ENCODE measurements around the gene VPS13C.

VPS13C gene

GRCh38 chr15:61936528-61937195 is 123.6 kb downstream of the VPS13C start:
- DNase-seq, result no peak

DNA sequence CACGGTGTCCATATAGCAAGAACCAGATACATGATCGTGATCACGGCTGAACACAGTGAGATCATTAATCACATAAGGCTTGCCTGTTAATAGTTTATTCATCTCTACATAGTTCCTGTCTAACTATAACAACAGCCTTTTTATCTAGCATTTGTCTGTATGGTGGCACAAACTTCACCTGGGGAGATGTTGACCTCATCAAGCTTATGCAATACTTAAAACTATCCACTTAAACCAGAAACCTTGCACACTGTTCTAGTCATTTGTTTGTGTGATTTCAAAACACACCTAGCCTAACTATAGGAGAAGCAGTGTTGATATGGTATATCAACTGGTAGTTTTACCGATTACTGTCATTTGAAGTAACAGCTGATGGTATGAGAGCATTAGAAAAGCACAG is 124.8 kb downstream of the VPS13C start:
- no peak for DNase-seq

- DNase-seq, result no peak
Measured at GRCh38 chr15:61929452-61929851, 130.8 kb downstream of the VPS13C start.

GRCh38 chr15:61923173-61923572 is 137.1 kb downstream of the VPS13C start:
- no peak for DNase-seq

DNA sequence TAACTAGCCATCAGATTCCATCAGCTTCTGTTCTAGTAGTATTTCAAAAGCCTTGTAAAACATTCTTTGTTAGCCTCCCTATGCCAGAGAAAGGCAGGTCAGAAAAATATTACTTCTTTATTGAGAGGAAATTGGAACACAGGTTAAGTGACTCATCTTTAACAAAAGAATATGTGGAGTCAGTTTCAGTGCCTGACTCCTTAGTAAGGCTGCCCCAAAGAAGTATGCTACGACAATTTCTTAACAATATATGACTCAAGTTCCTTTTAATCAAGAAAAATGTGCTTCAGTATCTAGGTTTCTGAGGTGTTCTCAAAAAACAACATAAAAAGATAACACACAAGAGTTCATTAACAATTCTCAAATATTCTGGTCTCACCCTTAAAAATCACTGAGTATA is 139.2 kb downstream of the VPS13C start:
- DNase-seq, result no peak

- DNase-seq, result no peak
Measured at GRCh38 chr15:61917457-61917856, 142.8 kb downstream of the VPS13C start.

DNA sequence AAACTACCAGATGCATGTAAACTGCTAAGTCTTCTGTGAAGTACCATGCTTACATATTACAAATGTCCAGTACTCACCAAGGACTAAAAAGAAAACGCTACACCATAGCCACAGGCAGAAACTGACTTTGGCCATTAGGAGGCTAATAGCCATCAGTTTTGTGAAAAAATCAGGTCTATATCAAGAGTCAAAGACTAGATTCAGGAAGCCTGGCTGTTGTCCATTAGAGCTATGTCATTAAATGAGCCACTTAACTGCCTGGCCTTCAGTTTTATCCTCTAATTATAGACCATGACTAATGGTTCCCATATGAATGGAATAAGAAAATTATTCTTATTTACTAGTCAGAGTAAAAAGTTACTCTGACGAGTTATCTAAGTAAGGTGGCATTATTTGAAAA is 144.1 kb downstream of the VPS13C start:
- DNase-seq, result no peak

- DNase-seq, result no peak
Measured at GRCh38 chr15:61915640-61916039, 144.6 kb downstream of the VPS13C start.

GRCh38 chr15:61910839-61911369 is 149.3 kb downstream of the VPS13C start:
- DNase-seq, result no peak

GRCh38 chr15:61908241-61908640 is 152.0 kb downstream of the VPS13C start:
- DNase-seq, result no peak

- no peak for DNase-seq
Measured at GRCh38 chr15:61907753-61908086, 152.5 kb downstream of the VPS13C start.

DNA sequence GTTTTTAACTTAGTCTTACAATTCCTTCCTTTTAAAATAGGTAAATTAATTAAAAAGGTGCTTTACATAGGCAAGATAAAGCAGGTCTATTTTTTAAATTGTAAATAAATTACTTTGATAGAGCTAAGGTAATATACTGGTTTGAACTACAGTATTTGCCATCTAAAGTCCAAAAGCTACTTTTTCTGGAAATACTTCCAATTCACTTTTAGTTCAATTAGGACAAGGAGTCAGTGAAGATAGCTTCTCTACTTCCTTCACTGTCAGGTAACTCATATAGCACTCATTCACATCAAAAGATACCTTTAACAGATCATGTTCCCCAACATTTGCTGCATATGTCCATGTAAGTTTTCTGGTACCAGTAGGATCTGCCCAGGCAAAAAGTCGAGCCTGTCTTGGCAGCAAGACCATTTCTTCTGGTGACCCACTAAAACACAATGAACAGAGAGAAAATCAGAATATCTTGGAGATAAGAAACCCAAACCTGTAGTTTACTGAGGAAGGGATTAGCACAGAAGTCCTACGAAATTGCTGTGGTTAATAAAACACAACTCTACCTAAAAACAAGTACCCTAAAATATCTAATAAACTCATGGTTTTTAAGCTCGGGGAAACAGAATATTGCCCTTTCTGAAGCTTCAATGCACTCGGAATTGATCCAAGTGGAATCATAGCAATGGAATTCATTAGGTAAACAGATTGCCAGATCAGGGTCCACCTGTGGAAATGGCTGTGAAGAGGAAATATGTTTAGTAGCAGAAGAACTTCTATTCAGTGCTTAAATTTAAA is 153.1 kb downstream of the VPS13C start:
- DNase-seq, result no peak

DNA sequence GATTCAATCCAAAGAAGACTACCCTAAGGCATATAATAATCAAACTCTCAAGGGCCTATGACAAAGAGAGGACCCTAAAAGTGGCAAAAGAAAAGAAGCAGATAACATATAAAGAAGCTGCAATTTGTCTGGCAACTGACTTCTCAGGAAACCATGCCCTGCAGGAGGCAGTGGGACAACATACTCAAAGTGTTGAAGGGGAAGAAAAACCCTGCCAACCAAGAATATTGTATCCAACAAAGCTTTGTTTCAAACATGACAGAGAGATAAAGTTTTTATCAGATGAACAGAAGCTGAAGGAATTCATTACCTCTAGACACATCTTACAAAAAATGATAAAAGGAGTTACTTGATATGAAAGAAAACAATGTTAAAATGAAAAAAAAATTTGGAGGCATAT is 167.1 kb downstream of the VPS13C start:
- DNase-seq, result no peak

DNA sequence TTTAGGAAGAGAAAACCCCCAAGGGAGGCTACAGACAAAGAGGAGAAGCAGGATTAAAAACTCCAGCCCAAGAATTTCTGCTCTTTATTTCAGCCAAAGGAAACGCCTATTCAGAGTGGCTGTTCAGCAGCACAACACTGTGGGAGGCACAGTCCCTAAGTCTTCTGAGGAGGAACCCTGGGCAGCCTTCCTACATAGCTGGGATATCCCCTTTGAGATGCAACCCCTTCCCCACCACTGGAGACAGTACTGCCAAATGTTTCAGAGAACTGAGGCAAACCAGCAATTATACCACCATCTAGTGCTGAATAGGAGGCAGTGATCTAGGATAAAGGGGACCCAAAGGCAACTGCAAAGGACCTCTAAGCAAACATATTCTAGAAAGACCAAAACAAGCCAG is 168.1 kb downstream of the VPS13C start:
- DNase-seq, result no peak

DNA sequence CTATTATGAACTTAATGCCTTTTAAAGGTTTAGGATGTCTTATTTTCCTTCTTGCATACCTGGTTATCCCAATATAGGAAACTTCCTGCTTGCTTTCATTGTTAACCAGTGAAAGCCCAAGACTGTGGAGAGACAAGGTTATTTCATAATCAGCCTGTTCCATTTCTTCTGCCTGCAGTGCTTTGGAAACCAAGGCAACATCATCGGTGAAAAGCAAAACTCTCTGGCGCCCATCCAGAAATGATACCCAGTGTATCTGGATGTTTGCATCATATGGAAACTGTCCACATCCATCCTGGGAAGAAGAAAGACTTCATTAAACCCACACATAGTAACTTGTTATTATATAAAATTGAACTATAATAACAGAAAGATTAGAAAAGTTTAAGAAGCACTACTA is 170.1 kb downstream of the VPS13C start:
- no peak for DNase-seq

GRCh38 chr15:61889706-61890105 is 170.5 kb downstream of the VPS13C start:
- DNase-seq, result no peak

- no peak for DNase-seq
Measured at GRCh38 chr15:61888074-61888780, 172.0 kb downstream of the VPS13C start.

DNA sequence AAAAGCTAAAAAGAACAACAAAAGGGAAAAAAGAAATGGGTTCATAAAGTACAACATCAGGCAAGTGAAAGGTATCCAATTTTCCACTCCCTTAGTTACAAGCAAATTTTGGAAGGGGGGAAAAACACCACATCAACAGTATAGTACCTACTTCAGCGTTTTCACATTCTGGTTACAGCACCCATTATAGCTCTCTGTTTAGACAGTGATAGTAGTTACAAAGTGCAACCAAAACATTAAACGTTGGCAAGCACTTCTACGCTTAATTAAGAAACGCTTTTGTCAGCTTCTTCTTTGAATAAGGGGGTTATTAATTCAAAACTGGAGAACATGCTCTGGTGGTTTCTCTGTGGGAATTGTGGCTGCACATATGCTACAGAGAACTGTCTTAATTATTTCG is 180.2 kb downstream of the VPS13C start:
- DNase-seq, result no peak

- no peak for DNase-seq
Measured at GRCh38 chr15:61879219-61879618, 181.0 kb downstream of the VPS13C start.

- DNase-seq, result no peak
Measured at GRCh38 chr15:61871926-61872522, 188.2 kb downstream of the VPS13C start.

DNA sequence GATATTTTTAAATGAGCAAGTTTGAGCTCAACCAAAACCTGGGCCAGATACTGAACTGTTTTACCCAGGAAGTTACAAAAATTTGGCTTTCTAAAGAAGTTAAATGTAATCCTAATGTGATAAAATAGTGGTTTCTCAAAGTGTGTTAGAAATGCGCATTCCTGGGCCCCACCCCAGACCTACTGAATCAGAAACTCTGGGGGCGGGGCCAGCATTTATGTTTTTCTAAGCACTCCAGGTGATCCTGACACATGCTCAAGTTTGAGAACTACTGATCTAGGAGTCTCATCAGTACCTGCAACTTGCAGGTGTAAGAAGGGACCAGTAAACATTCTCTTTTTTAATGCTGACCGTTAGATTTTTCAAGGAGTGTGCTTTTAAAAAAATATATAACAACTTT is 190.6 kb downstream of the VPS13C start:
- DNase-seq, result no peak

DNA sequence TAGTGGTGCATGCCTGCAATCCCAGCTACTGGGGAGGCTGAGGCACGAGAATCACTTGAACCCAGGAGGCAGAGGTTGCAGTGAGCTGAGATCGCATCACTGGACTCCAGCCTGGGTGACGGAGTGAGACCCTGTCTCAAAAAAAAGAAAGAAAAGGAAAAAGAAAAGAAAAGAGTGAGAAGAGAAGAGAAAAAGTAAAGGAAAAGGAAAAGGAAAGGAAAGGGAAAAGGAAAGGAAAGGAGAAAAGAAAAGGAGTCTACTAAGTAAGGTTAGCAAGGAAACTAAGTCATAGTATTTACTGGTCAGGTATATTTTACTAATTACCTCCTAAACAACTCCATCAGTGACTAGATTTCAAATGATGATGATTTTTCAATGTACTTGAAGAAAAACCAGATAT is 198.3 kb downstream of the VPS13C start:
- DNase-seq, result no peak

GRCh38 chr15:61857169-61857829 is 202.9 kb downstream of the VPS13C start:
- DNase-seq, result no peak

Data from stimulated activated CD4-positive, alpha-beta T cell treated with anti-CD3 and anti-CD28 coated beads, Interleukin-2, amount 100 ng/mL, for 24 hours (primary cell).